Tibial artery (tissue), 4 donors: ENCODE data around the gene CFL2.
A peak's percentile ranks its signal among the peaks of the same experiment; 100 is the strongest.

Experiments
- DNase-seq, 2 donors: peaks; one replicate each; pipeline ENCODE4 v3.0.0-alpha.2; 2019
- H3K27ac ChIP-seq, 2 donors: fragments of 200-600 bp; sonication (generic) in 1 of 2; 1 replicate in 1 of 2; 2 replicates in 1 of 2; pipeline ENCODE4 v1.5.1; 2018 to 2019; ENCODE audit warnings: mild to moderate bottlenecking in 1 of 2
- H3K27me3 ChIP-seq, 2 donors: fragments of 200-600 bp; sonication (generic) in 1 of 2; one replicate each; pipeline versions ENCODE4 v1.5.1 to v1.6.0; 2016 to 2019
- H3K36me3 ChIP-seq, 3 donors: fragments of 200-600 bp; sonication (generic) in 2 of 3; one replicate each; pipeline ENCODE4 v1.5.1; 2016 to 2019; ENCODE audit warnings: mild to moderate bottlenecking in 2 of 3
- H3K4me1 ChIP-seq, 4 donors: fragments of 200-600 bp; sonication (generic) in 2 of 4; 1 replicate in 3 of 4; 2 replicates in 1 of 4; pipeline ENCODE4 v1.5.1; 2016 to 2019
- H3K4me3 ChIP-seq, 2 donors: fragments of 200-600 bp; sonication (generic) in 1 of 2; 1 replicate in 1 of 2; 2 replicates in 1 of 2; pipeline ENCODE4 v1.5.1; 2018 to 2019; ENCODE audit warnings: mild to moderate bottlenecking in 2 of 2
- H3K9me3 ChIP-seq, 3 donors: fragments of 200-600 bp; sonication (generic) in 1 of 3; one replicate each; pipeline ENCODE4 v1.5.1; 2016 to 2019
- CTCF ChIP-seq, 2 experiments: fragments of 200-600 bp in 1 of 2; fragments of 450-650 bp in 1 of 2; IDR thresholded peaks; one replicate each; pipeline ENCODE4 v1.5.1; 2017 to 2019; ENCODE audit warnings: antibody characterized with exemption in 2 of 2, mild to moderate bottlenecking in 1 of 2, moderate library complexity in 1 of 2
- intact Hi-C: fragments of 100-400 bp; cut with DNase I; formaldehyde crosslinking; loops from one replicate; pipeline ENCODE4 v1.15.0; 2023; ENCODE audit warnings: low total_unique reads

Gene CFL2

GRCh38 chr14:34723867-34724266 is 9.5 kb upstream of the CFL2 start:
- no peak for TF ChIP-seq CTCF (IDR thresholded peaks at IDR 0.05)
- Histone ChIP-seq H3K4me1 (peaks cover 0 to 9% (median 4%) of the 10 kb centered on the region in 4 donors), H3K36me3 (no peaks in the 10 kb centered on the region), H3K27me3 (no peaks in the 10 kb centered on the region), H3K27ac (no peak overlapping the region), H3K9me3 (no peaks in the 10 kb centered on the region), H3K4me3 (no peak overlapping the region)
- intact Hi-C loops, result loop anchor here (2.0 kb wide), 1 partner anchor 51 kb away; no protein-coding TSS in a partner anchor
- DNase-seq, result no peak

- TF ChIP-seq CTCF (IDR thresholded peaks at IDR 0.05), result peak; percentile 85 to 87
- intact Hi-C loops, result loop anchor here (2.0 kb wide), 1 partner anchor 50 kb away; no protein-coding TSS in a partner anchor
- H3K9me3 ChIP-seq, result no peaks in the 10 kb centered on the region
- peaks cover 0 to 9% (median 4%) of the 10 kb centered on the region in 4 donors for H3K4me1 ChIP-seq
- peak overlapping the region; percentile 35 to 47 for H3K27ac ChIP-seq
- no peak overlapping the region for H3K4me3 ChIP-seq
- DNase-seq, result peak in 1 of 2 donors; percentile 38
- no peaks in the 10 kb centered on the region for H3K27me3 ChIP-seq
- no peaks in the 10 kb centered on the region for H3K36me3 ChIP-seq
Measured at GRCh38 chr14:34722723-34723545, 8.5 kb upstream of the CFL2 start.

- intact Hi-C loops, result no loop called here
- Histone ChIP-seq H3K4me3 (no peak overlapping the region), H3K36me3 (no peaks in the 10 kb centered on the region), H3K27ac (no peak overlapping the region), H3K27me3 (no peaks in the 10 kb centered on the region), H3K4me1 (peaks cover 0 to 9% (median 4%) of the 10 kb centered on the region in 4 donors), H3K9me3 (no peaks in the 10 kb centered on the region)
- TF ChIP-seq CTCF (IDR thresholded peaks at IDR 0.05), result no peak
- DNase-seq, result no peak
Measured at GRCh38 chr14:34721129-34721528, 6.7 kb upstream of the CFL2 start.

- no peak for DNase-seq
- Histone ChIP-seq H3K4me3 (no peak overlapping the region), H3K27ac (no peak overlapping the region), H3K9me3 (no peaks in the 10 kb centered on the region), H3K27me3 (no peaks in the 10 kb centered on the region), H3K4me1 (peaks cover 0 to 15% (median 5%) of the 10 kb centered on the region in 4 donors), H3K36me3 (no peaks in the 10 kb centered on the region)
- no peak for TF ChIP-seq CTCF (IDR thresholded peaks at IDR 0.05)
- intact Hi-C loops, result loop anchor here (10.0 kb wide), 1 partner anchor 156 kb away; the partner anchor contains the start of gene BAZ1A
Measured at GRCh38 chr14:34718750-34719304, 4.4 kb upstream of the CFL2 start.

GRCh38 chr14:34715127-34715863 is 902 bp upstream of the CFL2 start:
- Histone ChIP-seq H3K4me3 (peak overlapping the region; percentile 69 to 71), H3K27me3 (no peaks in the 10 kb centered on the region), H3K36me3 (peaks cover 0 to 8% (median 4%) of the 10 kb centered on the region in 3 donors), H3K9me3 (no peaks in the 10 kb centered on the region), H3K4me1 (peaks cover 0 to 37% (median 14%) of the 10 kb centered on the region in 4 donors), H3K27ac (peak overlapping the region; percentile 95)
- intact Hi-C loops, result loop anchor here (10.0 kb wide), 1 partner anchor 160 kb away; the partner anchor contains the start of gene BAZ1A
- no peak for DNase-seq
- no peak for TF ChIP-seq CTCF (IDR thresholded peaks at IDR 0.05)
